GM19452 (cell line): Measurements from ENCODE around the gene SPAST.
"Not testable (repeated sequence)": the region's sequence is repeated elsewhere in the genome, so short reads cannot be mapped to it uniquely, and the experiment has no call there.

Experiments
- ATAC-seq: cut with Tn5 transposase; IDR thresholded peaks from one replicate; pipeline ENCODE4 v1.9.1; 2021; ENCODE audit not compliant: unreplicated experiment

The SPAST gene

GRCh38 chr2:32063310-32064020, at the start of gene SPAST:
Gene SPAST, plus strand, starts transcription at chr2:32063556. Its CDS starts 276 bp downstream, at chr2:32063832.
- ATAC-seq, result peak; percentile 94

- not testable (repeated sequence) for ATAC-seq
Observed at GRCh38 chr2:32018789-32019482, 44.4 kb upstream of the SPAST start.

GRCh38 chr2:32034198-32034887, 29.0 kb upstream of the SPAST start:
- not testable (repeated sequence) for ATAC-seq

- peak; percentile 86 for ATAC-seq
Observed at GRCh38 chr2:32039447-32040219, 23.7 kb upstream of the SPAST start, which contains the start of gene DPY30. Gene DPY30, minus strand, starts transcription at chr2:32039805. Its CDS starts 349 bp downstream, at chr2:32039456.

- ATAC-seq, result no peak
Observed at GRCh38 chr2:32043561-32043960, 19.8 kb upstream of the SPAST start.

GRCh38 chr2:32051836-32052439, 11.4 kb upstream of the SPAST start:
- no peak for ATAC-seq

GRCh38 chr2:32054583-32054982, 8.8 kb upstream of the SPAST start:
- not testable (repeated sequence) for ATAC-seq

GRCh38 chr2:32058130-32058529, 5.2 kb upstream of the SPAST start:
- no peak for ATAC-seq

GRCh38 chr2:32060266-32060665, 3.1 kb upstream of the SPAST start:
- no peak for ATAC-seq

- no peak for ATAC-seq
Observed at GRCh38 chr2:32061430-32061829, 1.9 kb upstream of the SPAST start.

GRCh38 chr2:32061973-32062861, 1.1 kb upstream of the SPAST start:
- no peak for ATAC-seq

GRCh38 chr2:32064021-32064601, 755 bp downstream of the SPAST start:
- ATAC-seq, result peak; percentile 17

GRCh38 chr2:32064713-32065112, 1.4 kb downstream of the SPAST start:
- no peak for ATAC-seq

GRCh38 chr2:32067549-32067948, 4.2 kb downstream of the SPAST start:
- no peak for ATAC-seq

GRCh38 chr2:32074134-32074506, 10.8 kb downstream of the SPAST start:
- no peak for ATAC-seq

- ATAC-seq, result no peak
Observed at GRCh38 chr2:32095671-32096070, 32.3 kb downstream of the SPAST start.

GRCh38 chr2:32108111-32108510, 44.8 kb downstream of the SPAST start:
- no peak for ATAC-seq

- no peak for ATAC-seq
Observed at GRCh38 chr2:32118055-32118454, 54.7 kb downstream of the SPAST start.

GRCh38 chr2:32119161-32119560, 55.8 kb downstream of the SPAST start:
- ATAC-seq, result no peak
